GM12801 (cell line): Measurements from ENCODE around the gene ANKUB1.

Source experiments
- CTCF ChIP-seq: IDR thresholded peaks from one replicate; pipeline ENCODE4 v1.5.1; 2011; ENCODE audit warnings: control low read depth; ENCODE audit not compliant: insufficient read length; ENCODE audit errors: extremely low read depth

The ANKUB1 gene

GRCh38 chr3:149752788-149753136 lies 39.6 kb downstream of the ANKUB1 start:
- TF ChIP-seq CTCF, result no peak

GRCh38 chr3:149752051-149752787 lies 40.1 kb downstream of the ANKUB1 start, which contains the start of gene COMMD2:
Gene COMMD2 (minus strand): TSS chr3:149752489. CDS start chr3:149752444, 45 bp downstream.
- no peak for TF ChIP-seq CTCF

GRCh38 chr3:149751551-149751950 lies 40.8 kb downstream of the ANKUB1 start:
- TF ChIP-seq CTCF, result no peak

- no peak for TF ChIP-seq CTCF
Measured at GRCh38 chr3:149744606-149745005, 47.7 kb downstream of the ANKUB1 start.

- no peak for TF ChIP-seq CTCF
Measured at GRCh38 chr3:149744151-149744550, 48.2 kb downstream of the ANKUB1 start.

- no peak for TF ChIP-seq CTCF
Measured at GRCh38 chr3:149739396-149739795, 53.0 kb downstream of the ANKUB1 start.

- no peak for TF ChIP-seq CTCF
Measured at GRCh38 chr3:149738876-149739275, 53.5 kb downstream of the ANKUB1 start.

- no peak for TF ChIP-seq CTCF
Measured at GRCh38 chr3:149736953-149737205, 55.5 kb downstream of the ANKUB1 start.
